Liver (tissue), 3 donors: ENCODE results near the gene SFTA2.

Experiments
- CTCF ChIP-seq: fragments of 150-350 bp; IDR thresholded peaks from 2 replicates; pipeline ENCODE4 v1.5.1; 2017; ENCODE audit warnings: improper control_type of control experiment, low read depth, low read length; ENCODE audit not compliant: missing input control
- NR2F2 ChIP-seq: IDR thresholded peaks from 2 replicates; pipeline ENCODE4 v1.6.1; 2016; ENCODE audit warnings: antibody characterized with exemption
- donor health status: healthy.
- donor health status: healthy.

GRCh38 chr6:30895343-30895742 is 36.6 kb downstream of the SFTA2 start:
- no peak for TF ChIP-seq CTCF
- TF ChIP-seq NR2F2: no peak
